Parathyroid adenoma (tissue), 2 donors: ENCODE data around the gene HAUS3.

Source experiments
- H2AFZ ChIP-seq: fragments of 300-600 bp; sonication (generic); one replicate; pipeline ENCODE4 v1.7.0; 2017; ENCODE audit warnings: antibody characterized with exemption, mild to moderate bottlenecking
- H3K27ac ChIP-seq: fragments of 300-600 bp; sonication (generic); one replicate; pipeline ENCODE4 v1.7.0; 2017
- H3K27me3 ChIP-seq: fragments of 300-600 bp; sonication (generic); one replicate; pipeline ENCODE4 v1.7.0; 2017; ENCODE audit warnings: low read length; ENCODE audit not compliant: control insufficient read depth, insufficient read depth
- H3K36me3 ChIP-seq: fragments of 300-600 bp; sonication (generic); one replicate; pipeline ENCODE4 v1.7.0; 2017; ENCODE audit warnings: low read length; ENCODE audit not compliant: control insufficient read depth, insufficient read depth
- H3K4me1 ChIP-seq: fragments of 300-600 bp; sonication (generic); one replicate; pipeline ENCODE4 v1.7.0; 2017; ENCODE audit warnings: control low read depth
- H3K4me2 ChIP-seq: fragments of 300-600 bp; sonication (generic); one replicate; pipeline ENCODE4 v1.7.0; 2017; ENCODE audit warnings: low read length
- H3K4me3 ChIP-seq: fragments of 300-600 bp; sonication (generic); one replicate; pipeline ENCODE4 v1.7.0; 2017; ENCODE audit warnings: low read depth, low read length
- H3K79me2 ChIP-seq: fragments of 300-600 bp; sonication (generic); one replicate; pipeline ENCODE4 v1.7.0; 2017; ENCODE audit warnings: control low read depth
- H3K9ac ChIP-seq: fragments of 300-600 bp; sonication (generic); one replicate; pipeline ENCODE4 v1.7.0; 2017; ENCODE audit warnings: mild to moderate bottlenecking
- H3K9me3 ChIP-seq: fragments of 300-600 bp; sonication (generic); one replicate; pipeline ENCODE4 v1.7.0; 2017; ENCODE audit warnings: low read length; ENCODE audit not compliant: control insufficient read depth
- TF ChIP-seq, protein P1 (sequence below): fragments of 300-600 bp; sonication (generic); IDR thresholded peaks from one replicate; pipeline ENCODE4 v1.7.0; 2017; ENCODE audit warnings: antibody characterized with exemption, mild to moderate bottlenecking
- donor health status: primary hyperparathyroidism.

HAUS3 gene

DNA sequence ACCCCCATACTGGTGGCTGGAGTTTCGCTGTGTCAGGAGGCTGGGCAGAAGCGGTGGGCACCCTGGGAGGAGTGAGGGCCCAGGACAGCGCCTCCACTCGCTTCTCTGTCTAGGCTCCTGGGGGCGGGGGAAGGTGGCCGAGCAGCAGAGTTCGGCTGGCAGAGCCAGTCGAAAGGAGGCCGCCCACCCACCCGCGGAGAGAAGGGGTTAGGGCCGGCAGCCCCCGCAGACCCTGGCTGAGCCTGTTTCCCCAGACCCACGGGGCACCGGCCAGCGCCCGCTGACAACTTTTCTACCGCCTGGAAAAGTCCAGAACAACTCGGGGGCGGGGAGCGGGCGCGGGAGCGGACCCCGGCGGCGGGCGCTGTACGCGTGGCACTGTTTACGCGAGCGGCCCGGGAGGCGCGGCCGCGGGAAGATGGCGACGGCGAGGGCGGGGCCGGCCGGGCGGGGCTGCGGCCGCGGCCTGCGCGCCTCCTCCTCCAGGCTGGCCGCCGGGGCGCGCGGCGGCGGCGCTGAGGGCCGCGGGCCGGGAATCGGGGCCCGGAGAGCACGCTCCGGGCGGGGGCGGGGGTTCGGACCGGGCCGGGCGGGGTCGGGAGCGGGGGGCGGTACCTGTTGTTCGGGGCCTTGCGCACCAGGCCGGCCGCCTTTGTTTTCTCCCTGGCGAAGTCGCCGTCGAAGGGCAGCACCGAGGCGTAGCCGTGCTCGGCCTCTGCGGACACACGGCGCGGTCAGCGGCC lies 19.4 kb upstream of the HAUS3 start:
- H3K4me1 ChIP-seq = peaks cover 15% of the 10 kb centered on the region
- H3K4me2 ChIP-seq = peak overlapping the region; percentile 89
- H3K36me3 ChIP-seq = no peaks in the 10 kb centered on the region
- H3K79me2 ChIP-seq = peaks cover 5% of the 10 kb centered on the region
- no peak overlapping the region for H2AFZ ChIP-seq
- H3K27ac ChIP-seq = no peak overlapping the region
- H3K9me3 ChIP-seq = no peaks in the 10 kb centered on the region
- no peaks in the 10 kb centered on the region for H3K27me3 ChIP-seq
- H3K4me3 ChIP-seq = peak overlapping the region; percentile 86
- TF ChIP-seq, protein P1, sequence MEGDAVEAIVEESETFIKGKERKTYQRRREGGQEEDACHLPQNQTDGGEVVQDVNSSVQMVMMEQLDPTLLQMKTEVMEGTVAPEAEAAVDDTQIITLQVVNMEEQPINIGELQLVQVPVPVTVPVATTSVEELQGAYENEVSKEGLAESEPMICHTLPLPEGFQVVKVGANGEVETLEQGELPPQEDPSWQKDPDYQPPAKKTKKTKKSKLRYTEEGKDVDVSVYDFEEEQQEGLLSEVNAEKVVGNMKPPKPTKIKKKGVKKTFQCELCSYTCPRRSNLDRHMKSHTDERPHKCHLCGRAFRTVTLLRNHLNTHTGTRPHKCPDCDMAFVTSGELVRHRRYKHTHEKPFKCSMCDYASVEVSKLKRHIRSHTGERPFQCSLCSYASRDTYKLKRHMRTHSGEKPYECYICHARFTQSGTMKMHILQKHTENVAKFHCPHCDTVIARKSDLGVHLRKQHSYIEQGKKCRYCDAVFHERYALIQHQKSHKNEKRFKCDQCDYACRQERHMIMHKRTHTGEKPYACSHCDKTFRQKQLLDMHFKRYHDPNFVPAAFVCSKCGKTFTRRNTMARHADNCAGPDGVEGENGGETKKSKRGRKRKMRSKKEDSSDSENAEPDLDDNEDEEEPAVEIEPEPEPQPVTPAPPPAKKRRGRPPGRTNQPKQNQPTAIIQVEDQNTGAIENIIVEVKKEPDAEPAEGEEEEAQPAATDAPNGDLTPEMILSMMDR = no peak
- no peak overlapping the region for H3K9ac ChIP-seq

DNA sequence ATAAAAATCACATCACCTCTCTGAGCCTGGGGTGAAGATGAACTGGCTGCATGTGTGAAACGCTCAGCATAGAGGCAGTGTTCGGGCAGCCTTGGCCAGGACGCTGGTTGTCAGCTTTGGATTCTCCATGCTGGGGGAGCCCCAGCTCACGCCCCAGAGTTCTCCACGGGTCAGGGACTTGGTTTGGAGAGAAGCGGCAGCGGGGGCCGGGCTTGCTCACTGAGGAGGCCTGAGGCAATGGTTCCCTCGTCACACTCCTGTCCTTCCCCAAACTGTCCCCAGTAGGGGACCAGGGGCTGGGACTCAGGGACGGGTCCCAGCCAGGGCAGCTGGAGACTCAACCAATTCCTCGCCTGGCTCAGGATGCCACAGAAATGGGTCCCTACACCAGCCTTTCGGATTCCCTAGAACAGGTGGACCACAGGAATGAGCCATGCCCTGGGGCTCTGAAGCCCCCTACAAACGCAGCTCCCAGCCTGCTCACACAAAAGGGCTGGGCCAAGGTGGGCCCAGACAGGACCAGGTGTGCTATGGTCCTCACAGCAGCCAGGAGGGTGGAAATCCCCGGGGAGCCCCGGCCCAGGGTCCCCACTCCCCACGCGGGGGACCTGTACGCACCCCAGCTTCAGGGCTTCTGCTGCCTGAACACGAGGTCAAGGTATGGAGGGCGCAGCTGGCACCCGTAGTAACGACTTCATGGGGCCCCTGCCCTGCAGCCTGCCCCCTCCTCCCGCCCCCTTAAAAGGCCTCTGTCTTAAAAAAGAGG lies 18.6 kb upstream of the HAUS3 start:
- Histone ChIP-seq H3K27ac (no peak overlapping the region), H3K4me3 (peak overlapping the region; percentile 86), H3K4me1 (peaks cover 12% of the 10 kb centered on the region)

DNA sequence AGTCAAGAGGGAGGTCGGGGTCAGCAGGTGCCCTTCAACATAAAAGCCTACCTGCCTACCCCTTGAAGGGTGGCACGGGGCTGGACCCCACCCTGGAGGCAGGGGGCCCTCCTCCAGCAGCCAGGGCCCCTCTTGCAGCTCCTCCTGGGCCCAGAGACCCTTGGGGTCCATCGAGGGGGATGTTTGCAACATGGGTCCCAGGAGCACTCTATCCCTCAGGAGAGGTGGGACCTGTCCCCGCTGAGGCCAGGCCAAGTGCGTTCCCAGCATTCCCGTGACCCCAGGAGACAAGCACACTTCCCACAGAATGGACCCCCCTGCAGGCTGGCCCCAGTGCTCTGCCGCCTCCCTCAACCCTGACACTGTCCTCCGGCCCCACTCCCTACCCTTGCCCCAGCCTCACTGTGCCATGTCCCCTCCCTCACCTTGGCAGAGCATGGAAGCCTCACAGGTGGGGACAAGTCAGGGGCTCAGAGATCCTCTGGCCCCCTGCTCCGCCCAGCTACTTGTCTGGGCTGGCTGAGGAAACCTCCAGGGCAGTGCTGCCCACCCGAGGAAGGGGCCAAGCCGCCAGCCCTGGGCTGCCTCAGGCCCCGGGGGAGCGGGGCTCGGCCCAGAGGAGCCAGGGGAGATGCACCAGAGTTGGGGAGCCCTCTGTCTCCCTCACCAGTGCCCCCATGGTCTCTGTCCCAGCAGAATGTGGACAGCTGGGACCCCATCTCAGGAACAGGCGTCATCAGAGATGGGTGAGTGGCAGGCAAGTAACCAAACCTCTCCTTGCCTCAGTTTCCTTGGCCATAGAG lies 17.8 kb upstream of the HAUS3 start:
- no peak overlapping the region for H3K9ac ChIP-seq
- no peak overlapping the region for H2AFZ ChIP-seq
- no peaks in the 10 kb centered on the region for H3K36me3 ChIP-seq
- TF ChIP-seq, protein P1 = no peak
- peak overlapping the region; percentile 86 for H3K4me3 ChIP-seq
- peaks cover 12% of the 10 kb centered on the region for H3K4me1 ChIP-seq
- H3K27ac ChIP-seq = no peak overlapping the region
- H3K4me2 ChIP-seq = peak overlapping the region; percentile 9
- H3K9me3 ChIP-seq = no peaks in the 10 kb centered on the region
- no peaks in the 10 kb centered on the region for H3K27me3 ChIP-seq
- peaks cover 5% of the 10 kb centered on the region for H3K79me2 ChIP-seq

More for the DNA sequence above, 18.6 kb upstream of the HAUS3 start:
- peaks cover 5% of the 10 kb centered on the region for H3K79me2 ChIP-seq
- no peaks in the 10 kb centered on the region for H3K9me3 ChIP-seq
- H2AFZ ChIP-seq = no peak overlapping the region
- no peaks in the 10 kb centered on the region for H3K36me3 ChIP-seq
- peak overlapping the region; percentile 89 for H3K4me2 ChIP-seq
- H3K9ac ChIP-seq = no peak overlapping the region
- no peaks in the 10 kb centered on the region for H3K27me3 ChIP-seq
- TF ChIP-seq, protein P1 = no peak

DNA sequence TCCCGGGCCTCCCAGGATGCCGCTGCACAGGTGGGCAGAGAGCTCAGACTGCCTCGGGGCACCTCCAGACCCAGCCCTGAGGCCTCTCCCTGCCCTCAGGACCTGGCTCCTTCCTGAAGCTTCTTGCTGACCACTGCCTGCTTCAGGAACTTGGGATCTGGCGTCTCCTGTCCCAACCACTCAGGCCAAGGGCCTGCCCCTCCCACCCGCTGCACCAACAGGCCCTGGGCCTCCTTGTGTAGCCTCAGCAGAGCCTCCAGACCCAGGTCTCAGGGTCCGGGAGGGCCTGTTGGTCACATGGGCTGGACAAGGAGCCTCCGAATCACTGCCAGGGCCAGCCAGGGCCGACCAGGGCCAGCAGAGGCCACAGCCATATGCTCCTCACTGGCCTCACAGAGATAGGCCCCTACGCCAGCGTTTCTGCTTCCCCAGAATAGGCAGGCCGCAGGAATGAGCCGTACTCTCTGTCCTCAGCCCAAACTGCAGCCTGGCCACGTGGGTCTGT lies 17.2 kb upstream of the HAUS3 start:
- Histone ChIP-seq H2AFZ (no peak overlapping the region), H3K27ac (no peak overlapping the region), H3K4me3 (no peak overlapping the region), H3K79me2 (peaks cover 5% of the 10 kb centered on the region), H3K4me1 (peaks cover 12% of the 10 kb centered on the region), H3K27me3 (no peaks in the 10 kb centered on the region), H3K36me3 (no peaks in the 10 kb centered on the region), H3K9ac (no peak overlapping the region), H3K4me2 (no peak overlapping the region), H3K9me3 (no peaks in the 10 kb centered on the region)
- TF ChIP-seq, protein P1 = no peak
